GM19467 (cell line): ENCODE measurements around the gene SPIRE1.
"Not testable (repeated sequence)": the region's sequence is repeated elsewhere in the genome, so short reads cannot be mapped to it uniquely, and the experiment has no call there.

Experiments used
- ATAC-seq: cut with Tn5 transposase; IDR thresholded peaks from one replicate; pipeline ENCODE4 v1.9.1; 2021; ENCODE audit warnings: mild to moderate bottlenecking, moderate library complexity; ENCODE audit not compliant: unreplicated experiment

SPIRE1 gene

DNA sequence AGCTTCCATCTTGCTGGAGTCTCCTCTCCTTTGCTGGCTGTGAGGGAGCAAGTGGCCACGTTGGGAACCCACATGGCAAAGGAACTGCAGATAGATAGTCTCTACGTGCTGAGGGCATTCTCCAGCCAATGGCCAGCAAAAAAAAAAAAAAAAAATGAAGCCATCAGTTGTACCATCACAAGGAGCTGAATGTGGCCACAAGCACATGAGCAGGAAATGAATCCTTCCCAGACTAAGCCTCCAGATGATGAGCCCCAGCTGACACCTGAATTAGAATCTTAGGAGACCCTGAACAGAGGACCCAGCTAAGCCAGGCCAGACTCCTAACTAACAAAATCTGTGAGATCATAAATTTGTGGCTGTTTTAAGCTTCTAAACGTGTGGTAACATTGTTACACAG lies 57.9 kb downstream of the SPIRE1 start:
- no peak for ATAC-seq

DNA sequence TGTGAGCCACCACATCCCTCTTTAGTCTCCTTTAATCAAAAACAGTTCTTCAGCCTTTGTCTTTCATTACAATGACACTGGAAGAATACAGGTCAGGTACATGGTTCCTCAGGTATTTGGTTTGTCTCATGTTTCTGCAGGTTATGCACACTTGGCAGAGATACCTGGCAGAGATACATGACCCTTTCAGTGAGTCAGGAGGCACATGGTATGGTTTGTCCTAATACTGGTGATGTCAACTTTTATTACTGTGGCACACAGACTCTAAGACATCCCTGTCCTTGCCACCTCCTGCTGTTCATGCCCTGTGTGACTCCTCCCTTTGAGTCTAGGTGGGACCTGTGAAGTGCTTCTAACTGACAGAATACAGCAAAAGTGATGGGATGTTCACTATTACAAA lies 58.4 kb downstream of the SPIRE1 start:
- ATAC-seq, result no peak

DNA sequence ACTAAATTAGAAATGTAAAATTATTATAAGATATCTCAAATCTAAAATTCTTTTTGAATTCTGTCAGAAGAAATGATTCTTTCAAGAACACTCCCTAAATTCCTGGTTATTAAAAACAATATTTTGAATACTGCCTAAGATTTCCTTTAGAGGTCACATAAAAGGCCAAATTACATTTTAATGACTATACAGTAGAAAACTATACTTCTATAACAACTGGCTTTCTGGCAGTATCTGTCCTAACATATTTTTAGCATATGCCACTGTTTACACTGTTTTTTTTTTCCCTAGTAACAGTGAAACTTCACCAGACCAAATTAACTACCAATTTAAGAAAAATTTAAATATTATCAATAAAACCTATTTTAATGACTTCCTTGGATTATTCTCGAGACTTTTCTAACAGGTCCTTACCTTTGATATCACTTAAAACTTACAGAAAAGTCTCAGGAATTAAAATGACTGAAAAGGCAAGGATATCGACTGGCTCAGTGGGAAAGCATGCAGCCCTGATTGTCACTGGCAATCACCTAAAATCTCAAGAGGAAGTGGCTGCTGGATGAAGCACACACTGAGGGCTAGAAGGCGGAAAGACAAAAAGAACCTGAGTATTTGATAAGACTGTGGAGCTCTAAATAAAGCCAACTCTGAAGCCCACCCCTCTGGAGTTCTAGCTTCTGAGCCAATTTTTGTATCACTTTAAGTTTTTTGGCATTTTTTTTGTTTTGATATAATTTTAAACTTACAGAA lies 59.6 kb downstream of the SPIRE1 start:
- no peak for ATAC-seq

DNA sequence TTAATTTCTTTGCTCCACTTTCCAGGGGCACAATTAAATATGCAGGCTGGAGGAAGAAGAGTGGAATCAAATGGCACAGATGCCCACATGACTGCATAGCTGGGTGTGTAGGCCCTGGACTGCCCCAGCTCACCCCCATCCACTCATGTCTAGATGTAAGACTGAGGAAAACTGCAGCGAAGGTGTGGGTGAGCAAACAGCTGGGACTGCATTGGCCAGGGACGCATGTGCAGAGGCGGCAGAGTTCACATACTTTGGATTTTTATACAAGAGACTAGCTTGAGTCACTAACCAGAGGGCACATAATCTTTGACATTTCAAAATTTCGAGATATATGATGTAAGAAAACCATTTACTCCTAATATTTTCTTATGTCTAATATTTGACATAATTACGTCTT lies 60.1 kb downstream of the SPIRE1 start:
- no peak for ATAC-seq

DNA sequence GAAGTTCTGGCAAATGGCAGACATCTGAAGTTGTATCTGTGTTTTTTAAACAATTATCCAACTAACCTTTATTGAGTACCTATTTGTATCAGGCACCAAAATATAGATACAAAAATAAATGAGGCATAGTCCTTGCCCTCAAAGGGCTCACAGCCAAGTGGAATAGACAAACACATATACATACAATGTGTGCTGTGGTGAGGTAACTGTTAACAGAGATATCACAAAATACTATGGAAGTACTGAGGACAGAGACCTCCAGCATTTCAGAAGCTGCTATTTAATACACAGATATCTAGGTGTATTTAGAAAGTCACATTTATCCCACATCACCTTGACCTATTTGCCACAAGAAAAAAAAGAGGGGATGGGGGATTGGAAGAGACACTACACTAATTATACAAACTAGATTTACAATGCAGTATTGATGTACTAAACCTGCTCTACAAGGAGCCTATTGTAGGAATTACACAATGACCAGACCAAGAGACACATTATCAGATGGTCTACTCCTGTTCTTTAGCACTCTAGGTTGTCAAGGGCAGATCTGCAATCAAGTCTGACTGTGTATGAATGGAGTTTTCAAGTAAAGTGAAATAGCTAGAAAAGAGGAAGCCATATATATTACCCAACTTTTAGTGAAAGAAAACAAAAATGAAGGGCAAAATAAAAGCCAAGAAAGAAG lies 62.2 kb downstream of the SPIRE1 start:
- ATAC-seq, result no peak

DNA sequence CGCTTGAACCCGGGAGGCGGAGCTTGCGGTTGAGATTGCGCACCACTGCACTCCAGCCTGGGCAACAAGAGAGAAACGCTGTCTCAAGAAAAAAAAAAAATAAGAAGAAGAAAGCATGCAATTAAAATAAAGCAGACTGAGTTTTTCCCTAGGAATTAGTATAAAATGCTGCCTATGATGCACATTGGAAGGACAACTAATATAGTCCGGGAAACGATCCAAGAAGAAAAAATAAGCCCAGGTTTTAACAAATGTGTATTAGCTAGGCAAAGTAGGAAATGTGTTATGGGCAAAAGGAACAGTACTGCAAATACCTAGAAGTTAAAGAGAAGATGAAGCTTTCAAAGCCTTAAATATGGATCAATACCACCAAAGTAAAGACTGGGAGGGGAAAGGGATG lies 64.0 kb downstream of the SPIRE1 start:
- no peak for ATAC-seq

DNA sequence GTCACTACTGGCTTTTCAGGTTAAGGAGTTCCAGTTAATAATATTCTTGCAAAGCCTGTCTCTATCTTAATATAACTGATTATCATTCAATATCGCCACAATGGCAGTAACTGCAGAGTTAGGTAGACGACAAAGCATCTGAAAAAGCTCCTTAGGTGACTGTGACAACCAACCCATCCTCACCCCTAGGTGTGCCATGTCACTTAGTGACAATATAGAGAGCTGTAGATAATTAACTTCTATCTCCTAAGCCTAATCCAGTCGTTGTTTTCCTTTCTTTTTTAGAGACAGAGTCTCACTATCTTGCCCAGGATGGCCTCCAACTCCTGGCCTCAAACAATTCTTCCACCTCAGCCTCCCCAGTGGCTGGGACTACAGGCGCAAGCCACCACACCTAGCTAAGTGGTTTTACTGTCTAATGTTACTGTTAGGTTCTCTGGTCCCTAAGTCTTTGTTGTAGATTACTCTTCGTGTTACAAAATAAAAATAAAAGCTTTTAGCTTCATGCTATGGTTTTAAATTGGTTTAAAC lies 65.2 kb downstream of the SPIRE1 start:
- ATAC-seq, result no peak

DNA sequence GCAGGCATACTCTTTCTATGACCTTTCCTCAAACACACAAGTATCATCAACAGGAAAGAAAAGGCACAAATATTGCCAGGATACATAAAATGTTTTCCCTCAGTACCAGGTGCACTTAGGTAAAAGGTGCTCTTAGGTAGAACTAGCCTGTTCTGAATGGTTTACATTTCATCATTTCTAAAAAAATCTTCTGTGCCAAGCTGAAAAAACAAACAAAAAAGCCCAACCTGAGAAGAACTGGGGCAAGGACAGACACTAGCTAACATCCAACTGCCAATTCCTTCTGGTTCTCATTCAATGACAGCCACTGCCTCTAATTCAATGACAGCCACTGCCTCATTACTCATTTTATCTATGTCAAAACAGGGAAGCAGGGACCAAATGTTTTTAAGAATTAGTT lies 68.5 kb downstream of the SPIRE1 start:
- no peak for ATAC-seq

DNA sequence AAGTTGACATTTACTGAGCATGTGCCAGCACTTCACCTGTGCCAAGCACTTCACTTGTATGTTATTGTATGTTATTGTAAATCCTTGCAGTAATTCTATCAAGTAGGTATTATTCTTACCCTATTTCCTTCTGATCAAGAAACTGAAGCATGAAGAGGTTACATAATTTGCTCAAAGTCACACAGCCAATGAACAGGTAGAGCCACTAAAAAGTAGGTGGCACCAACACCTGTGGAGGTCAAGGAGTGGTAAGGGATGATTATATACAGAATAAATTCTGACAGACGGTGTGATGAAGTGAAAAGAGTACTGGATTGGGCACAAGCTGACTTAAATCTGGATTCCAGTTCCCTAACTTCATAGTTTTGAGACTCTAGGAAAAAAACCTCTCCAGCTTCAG lies 71.0 kb downstream of the SPIRE1 start:
- ATAC-seq, result no peak

DNA sequence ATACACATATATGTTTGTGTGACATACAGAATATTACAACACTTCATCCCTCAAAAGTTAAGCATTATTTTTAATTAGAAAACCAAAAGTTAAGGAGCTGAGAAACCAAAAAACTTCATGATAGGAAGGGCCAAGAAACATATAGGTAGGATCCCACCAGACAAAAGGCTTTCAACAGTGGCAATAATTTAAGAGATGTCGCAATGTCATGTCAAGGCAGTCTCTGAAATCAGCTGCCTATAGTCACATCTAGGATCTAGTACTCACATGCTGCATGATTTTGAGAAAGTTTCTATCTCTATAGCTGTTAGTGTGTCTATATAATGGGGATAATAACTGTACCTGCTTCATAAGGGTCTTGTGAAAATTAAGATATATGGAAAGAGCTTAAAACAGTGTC lies 72.7 kb downstream of the SPIRE1 start:
- ATAC-seq, result no peak

DNA sequence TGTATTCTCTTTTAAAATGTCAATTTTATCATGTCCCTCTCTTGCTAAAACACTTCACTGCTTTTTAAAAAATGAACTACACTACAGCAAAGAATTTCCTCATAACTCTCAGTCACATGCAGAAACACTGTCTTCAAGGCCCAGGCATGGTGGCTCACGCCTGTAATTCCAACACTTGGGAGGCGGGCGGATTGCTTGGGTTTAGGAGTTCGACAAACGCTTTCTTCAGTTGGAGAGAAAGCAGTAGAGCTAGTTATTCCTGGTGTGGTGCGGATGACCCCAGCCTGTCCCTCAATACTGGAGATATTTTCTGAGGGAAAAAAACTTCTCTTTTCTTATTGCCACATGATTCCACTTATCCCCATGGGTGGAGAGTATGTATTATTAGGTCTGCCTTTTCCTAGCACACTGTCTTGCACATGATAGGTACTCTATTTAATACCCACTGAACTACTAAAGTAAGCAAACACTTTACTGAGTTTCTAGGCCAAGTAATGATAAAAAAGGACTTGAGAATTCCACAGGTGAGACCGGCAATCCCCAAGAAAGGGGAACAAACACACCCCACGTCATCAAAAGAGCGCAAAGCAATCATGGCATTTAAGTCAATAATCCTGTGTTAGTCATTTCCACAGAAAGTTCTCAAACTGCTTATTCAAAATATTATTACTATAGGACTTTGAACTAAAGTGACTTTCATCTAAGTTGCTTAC lies 77.1 kb downstream of the SPIRE1 start:
- no peak for ATAC-seq

DNA sequence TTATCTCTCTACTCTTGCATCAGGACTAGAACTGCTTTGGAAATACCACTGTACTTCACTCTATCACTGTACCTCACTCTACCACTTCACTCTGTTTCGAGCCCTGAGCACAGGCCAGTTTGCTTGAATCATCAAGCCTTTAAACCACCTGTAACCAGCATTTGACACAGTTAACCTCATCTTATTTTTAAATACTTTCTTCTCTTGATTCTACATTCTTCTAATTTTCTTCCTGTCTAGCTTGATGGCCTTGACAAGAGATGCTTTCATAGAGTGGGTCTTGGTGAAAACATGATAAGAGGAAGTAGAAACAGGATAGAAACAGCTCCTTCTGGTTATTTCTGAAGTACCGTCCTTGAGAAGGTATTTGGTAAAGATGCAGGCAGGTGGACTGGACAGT lies 78.1 kb downstream of the SPIRE1 start:
- no peak for ATAC-seq

DNA sequence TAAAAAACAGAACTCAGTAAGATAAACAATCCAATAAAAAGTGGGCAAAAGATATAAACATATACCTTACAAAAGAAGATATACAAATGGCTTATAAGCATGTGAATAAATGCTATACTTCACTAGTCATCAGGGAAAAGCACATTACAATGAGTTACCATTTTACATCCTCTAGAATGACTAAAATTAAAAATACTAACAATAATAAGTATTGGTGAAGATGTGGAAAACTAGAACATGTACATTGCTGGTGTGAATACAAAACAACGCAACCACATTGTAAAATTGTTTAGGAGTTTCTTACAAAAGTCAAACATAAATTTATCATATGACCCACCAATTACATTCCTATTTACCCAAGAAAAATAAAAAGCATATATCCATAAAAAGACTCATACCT lies 80.1 kb downstream of the SPIRE1 start:
- no peak for ATAC-seq

DNA sequence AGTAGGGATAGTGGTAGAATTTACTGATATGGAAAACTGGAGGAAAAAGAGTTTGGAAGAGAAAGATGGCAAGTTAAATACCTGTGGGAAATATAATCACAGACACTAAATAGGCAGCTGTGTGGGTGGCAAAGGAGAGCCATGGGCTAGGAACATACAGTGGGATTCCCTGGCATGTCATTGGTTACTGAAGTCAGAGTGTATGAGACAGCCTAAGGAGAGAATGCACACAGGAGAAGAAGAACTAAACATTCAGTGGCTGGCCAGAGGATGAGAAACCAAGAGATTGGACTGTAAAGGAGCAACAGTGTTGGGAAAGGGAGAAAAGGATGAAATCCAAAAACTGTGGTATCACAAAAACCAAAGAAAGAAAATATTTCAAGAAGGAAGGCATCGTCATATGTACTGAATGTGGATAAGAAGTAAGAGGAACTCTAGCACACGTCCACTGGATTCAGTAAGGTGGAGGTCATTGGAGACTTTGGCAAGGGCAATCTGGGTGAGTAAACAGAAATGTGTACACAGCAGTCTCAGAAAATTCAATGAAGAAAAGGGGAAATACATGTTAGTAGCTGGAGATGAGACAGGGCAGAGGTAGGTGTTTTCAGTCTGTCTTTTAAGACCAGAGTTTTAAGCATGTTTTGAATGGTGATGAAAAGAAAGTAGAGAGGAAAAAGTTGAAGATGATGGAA lies 83.3 kb downstream of the SPIRE1 start:
- no peak for ATAC-seq

DNA sequence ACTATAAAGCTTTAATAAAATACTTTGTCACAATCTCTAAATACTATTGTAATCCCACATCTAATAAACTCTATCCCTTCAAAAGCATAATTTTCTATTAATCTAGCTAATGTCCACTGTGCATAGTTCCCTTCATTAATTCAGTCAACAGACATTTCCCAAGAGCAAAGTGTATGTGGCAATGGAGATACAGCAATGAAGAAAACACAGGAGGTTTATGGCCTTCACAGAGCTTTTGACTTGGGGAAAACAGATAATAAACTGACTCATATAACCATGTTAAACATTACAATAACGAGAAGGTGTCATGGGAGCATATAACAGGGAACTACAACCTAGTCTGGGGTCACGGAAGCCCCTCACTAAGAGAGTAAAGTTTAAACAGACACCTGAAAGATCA lies 86.3 kb downstream of the SPIRE1 start:
- ATAC-seq, result no peak

DNA sequence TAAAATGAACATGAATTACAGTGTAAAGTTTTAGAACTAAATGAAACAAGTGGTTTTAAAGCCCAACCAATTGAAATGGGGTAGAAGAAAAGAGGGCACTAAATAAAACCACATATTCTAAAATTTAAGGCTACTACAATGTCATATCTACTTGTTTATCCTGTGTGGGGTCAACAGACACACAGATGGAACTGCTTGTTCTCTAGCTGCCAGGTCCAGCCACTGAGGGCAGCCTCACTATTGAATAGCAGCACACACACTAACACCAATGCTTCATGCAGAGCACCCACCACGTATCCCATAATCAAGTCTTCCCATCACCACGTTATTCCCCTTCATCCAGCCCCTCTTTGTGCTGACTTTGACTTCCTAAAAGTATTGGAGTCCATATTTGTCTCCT lies 88.1 kb downstream of the SPIRE1 start:
- ATAC-seq, result no peak

DNA sequence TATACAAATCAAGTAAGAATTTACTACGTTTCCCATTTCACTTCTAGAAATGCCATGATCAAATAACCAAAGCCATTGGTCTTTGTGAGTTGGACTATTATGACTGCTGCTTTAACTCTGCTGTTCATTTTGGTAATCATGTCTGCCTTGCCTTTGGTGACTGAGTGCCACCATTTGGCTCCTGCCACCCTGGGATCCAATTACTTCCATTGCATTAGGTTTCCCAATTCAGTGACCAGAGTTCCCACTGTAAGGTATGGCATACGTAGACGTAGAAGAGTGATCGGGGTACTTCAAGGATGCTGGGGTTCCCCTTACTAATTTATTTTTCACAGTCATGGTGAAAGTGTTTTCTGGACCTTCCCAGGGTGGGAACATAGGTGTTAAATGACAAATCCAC lies 90.1 kb downstream of the SPIRE1 start:
- ATAC-seq, result no peak

DNA sequence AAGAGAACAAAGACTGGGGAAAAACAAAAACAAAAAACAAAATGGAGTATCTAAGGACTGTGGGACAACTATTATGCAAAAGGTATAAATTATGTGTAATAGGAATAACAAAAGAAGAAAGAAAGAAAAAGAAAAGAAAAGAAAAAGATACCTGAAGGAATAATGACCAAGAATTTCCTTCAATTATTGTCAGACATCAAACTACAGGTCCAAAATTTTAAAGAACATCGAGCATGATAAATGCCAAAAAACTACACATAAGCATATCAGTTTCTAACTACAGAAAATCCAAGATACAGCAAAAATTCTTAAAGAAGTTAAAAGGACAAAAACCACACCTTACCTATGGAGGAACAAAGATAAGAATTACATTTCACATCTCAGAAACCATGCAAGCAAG lies 93.0 kb downstream of the SPIRE1 start:
- no peak for ATAC-seq

DNA sequence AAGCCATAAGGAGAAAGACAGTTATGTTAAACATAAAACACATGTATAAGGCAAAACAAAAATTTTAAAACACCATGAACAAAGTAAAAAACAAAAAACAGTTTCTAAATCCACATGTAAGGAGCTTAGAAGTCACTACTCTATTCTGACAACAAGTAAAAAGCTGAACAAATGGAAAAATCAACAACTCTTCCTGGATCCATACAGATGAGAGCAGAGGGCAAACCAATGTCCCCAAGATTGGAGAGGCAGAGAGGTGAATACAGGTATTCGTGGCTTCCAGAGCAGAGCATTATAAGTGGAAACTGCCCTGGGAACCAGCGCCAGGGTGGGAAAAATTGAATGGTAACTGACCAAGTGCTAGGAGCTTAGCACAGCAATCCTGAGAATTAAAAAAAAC lies 93.5 kb downstream of the SPIRE1 start:
- ATAC-seq, result no peak

DNA sequence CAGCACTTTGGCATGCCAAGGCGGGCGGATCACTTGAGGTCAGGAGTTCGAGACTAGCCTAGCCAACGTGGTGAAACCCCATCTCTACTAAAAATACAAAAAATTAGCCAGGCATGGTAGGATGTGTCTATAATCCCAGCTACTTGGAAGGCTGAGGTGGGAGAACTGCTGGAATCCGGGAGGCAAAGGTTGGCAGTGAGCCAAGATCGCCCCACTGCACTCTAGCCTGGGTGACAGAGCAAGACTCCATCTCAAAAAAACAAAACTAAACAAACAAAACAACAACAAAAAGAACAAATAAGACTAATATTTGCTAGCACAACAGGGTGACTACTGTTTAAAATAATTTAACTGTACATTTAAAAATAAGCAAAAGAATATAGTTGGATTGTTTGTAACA lies 97.3 kb downstream of the SPIRE1 start:
- not testable (repeated sequence) for ATAC-seq

DNA sequence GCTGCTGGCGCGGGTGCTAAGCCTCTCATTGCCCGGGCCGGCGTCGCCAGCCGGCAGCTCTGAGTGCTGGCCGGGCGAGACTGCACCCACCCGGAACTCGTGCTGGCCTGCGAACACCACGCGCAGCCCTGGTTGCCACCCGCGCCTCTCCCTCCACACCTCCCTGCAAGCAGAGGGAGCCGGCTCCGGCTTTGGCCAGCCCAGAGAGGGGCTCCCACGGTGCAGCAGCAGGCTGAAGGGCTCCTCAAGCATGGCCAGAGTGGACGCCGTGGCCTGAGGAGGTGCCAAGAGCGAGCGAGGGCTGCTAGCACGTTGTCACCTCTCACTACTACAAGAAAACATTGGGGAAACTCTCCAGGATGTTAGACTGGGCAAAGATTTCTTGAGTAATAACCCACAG lies 98.6 kb downstream of the SPIRE1 start:
- no peak for ATAC-seq
